NCI-H510A treated with DMSO at 0.1 percent for 48 hours (cell line): Measurements from ENCODE around the gene SCAMP4.

Source experiments
- DNase-seq: peaks from one replicate; lab custom pipeline; 2025; lab: John Stamatoyannopoulos, UW

The SCAMP4 gene

GRCh38 chr19:1938071-1938470 lies 32.9 kb downstream of the SCAMP4 start:
- no peak for DNase-seq

DNA sequence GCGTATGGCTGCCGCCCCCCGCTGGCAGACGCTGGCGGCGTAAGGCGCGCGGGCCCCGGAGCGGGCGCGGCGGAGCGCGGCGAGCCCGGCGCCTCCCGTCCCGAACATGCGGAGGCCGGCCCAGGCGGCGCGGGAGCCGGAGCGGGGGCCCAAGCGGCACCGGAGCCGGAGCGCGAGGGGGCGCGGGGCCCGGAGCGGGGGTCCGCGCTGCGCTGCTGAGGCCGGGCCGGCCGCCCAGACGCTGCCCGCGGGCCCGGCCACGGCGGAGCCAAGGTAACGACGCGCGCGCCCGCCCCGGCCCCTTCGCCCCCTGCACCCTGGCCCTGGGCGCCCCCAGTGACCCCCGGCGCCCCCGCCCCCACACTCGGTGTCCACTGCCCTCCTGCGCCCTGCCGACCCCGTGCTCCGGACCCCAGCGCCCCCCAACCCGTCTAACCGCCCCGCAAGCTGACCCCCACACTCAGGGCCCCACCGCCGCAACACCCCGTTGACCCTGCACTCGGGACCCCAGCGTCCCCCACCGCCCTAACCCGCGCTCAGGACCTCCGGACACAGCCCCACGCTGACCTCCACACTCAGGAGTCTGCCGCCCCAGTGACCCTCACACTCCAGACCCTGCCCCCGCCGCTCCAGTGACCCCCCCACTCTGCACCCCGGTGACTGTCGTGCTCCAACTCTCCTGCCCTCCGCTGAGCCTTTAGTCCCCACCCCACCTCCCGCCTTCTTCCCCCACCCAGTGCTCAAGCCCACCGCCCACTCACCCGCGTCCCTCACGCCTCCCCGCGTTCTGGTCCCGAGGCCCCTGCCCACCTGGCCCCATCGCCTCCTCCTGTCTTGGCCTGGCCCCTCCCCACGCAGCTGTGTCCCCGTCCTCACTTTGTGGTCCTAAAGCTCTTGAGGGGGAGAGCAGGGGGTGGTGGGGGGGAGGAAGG lies 36.2 kb downstream of the SCAMP4 start, which contains the start of gene CSNK1G2:
Gene CSNK1G2, plus strand, starts transcription at position 27 of the 932 bp plus-strand sequence. CDS start 28,601 bp downstream, outside the sequence.
- no peak for DNase-seq

DNA sequence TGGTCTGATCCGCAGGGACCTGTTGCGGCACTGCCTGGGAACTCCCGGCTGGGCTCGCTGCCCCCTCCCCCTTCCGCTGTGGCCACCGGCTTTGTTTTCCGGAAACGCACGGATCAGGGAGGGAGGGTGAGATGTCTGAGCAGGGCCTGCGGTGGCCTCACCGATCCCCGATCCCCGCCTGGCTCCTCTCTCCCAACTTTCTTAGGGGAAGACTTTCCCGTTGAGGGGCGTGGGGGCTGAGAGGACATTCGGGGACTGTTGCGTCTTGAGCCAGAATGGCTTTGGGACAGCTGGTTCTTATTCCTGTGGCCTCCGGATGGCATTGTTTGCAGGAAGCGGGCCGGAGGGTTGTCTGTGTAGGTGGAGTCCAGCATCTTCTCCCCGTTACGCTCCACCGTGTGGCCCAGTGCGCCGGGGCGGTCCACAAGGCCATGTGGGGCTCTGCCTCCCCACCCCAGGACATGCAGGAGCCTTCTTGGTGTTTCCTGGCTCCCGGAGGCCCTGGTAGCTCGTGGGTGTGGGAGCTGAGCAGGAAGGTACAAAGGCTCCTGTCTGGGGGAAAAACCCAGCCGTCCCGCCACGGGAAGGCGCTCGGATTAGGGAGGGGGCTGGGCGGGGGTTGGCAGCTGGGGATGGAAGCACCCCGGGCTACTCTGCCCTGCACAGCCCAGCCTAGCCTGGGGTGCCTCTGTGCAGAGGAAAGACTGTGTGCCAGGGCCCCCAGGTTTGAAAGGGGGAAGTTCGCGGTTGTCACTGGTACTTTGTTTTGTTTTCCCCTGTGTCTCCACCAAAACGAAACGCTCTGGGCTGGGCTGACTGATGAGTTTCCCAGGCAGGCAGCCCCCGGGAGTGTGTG lies 37.1 kb downstream of the SCAMP4 start:
- DNase-seq, result peak; percentile 55

DNA sequence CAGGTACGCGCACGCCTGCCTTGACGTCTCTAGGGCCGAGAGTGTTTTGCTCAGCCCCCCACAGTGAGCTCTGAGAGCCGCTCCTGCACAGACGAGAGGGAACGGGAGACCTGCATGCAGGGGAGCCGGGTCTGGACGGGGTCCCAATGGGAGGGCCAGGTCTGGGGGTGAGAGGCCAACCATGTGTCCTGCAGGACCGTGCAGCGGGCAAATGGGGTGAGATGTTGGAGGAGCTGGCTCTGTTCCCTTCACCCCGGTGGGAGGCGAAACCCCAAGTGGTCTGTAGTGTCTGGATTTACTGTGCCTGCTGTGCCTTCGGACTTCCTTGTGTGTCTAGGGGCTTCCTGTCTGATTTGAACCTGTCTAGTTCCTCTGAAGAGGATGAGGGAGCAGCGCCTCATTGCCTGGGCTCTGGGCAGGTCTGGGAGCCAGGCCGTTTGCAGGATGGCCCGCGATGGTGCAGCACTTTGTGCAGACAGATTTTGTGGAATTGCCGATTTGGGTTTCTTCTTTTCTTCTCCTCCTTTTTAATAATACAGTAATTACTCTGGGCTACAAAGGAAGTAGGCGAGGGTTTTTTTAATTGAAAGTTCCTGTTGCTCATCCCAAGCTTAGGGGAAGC lies 37.8 kb downstream of the SCAMP4 start:
- DNase-seq, result no peak

DNA sequence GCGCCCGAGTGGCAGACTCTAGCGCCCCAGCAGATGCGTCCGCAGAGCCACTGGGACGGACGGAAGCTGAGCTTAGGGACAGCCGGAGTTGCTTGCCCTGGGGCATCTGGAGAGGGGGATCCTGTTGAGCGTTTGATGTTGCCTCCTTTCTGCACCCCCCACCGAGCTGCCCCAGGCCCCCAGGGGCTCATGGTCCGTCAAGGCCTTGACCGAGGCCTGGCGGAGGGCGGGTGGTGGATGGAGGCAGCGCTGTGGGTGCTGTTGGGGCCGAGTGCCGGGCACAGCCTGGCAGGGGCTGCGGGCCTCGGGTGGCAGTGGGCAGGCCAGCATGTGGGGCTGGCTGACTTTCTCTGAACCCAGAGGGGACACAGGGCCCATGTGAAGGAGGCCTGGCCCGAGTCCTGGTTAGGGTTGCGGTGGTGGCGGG lies 38.5 kb downstream of the SCAMP4 start:
- no peak for DNase-seq

DNA sequence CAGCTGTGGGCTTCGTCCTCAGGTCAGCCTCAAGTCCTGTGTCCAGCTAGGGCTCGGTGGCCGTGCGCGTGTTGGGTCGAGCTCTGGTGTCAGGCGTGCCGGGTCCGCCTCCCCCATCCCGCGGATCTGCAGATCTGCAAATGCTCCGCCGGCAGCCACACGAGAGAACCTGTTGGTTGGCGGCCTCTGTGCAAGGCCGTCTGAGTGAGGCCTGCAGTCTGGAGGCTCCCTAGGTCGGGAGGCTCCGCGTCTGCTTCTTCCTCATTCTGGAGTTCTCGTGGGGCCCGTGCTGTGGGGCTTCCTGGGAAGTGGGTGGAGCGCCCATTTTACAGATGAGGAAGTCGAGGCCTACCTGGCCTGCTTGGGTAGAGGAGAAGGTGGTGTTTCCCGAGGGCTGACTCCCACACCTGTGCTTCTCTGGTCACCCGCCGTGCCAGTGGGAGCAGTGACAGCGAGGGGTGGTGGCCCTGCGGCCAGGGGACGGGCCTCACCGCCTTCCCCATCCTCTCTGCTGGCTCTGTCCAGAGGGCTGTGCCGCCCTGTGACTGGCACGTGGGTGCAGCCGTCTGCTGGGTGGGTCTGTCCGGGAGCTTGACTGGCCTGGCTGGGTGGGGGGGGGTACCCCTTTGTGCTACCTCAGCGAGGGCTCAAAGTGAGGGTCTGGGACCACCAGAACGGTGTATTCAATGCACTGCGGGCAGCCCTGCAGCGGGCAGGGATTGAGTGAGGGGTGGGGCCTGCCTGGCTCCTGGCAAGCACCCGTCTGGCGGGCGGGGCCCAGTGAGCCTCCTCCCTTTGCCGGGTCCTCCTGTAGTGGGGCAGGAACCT lies 39.1 kb downstream of the SCAMP4 start:
- no peak for DNase-seq

DNA sequence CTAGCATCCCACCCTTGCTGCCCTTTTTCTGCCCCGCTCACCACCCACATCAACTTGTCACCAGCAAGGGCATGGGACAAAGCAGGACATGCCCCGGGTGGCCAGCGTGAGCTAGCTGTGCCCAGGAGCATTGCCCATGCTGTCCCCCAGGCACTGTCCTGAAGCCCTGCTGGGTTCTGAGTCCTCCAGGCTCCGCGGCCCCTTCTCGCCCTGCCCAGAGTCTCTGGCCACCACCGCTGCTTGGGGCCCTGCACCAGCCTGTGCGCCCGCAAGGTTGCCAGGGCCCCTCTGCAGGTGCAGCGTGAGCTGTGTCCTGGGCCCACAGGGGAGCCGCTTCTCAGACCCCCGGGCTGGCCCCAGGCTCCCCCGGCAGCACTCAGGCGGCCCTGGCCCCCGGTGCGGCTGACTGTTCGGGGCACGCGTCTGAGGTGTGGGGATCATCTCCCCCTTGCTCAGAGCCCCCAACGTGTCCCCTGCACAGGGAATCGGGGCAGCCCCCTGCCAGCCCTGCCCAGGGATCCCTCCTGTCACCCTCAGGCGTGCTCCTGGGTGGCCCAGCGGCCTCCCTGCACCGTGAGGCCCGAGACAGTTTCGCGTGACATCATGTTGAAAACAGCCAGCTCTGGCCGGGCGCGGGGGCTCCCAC lies 39.8 kb downstream of the SCAMP4 start:
- DNase-seq, result no peak

DNA sequence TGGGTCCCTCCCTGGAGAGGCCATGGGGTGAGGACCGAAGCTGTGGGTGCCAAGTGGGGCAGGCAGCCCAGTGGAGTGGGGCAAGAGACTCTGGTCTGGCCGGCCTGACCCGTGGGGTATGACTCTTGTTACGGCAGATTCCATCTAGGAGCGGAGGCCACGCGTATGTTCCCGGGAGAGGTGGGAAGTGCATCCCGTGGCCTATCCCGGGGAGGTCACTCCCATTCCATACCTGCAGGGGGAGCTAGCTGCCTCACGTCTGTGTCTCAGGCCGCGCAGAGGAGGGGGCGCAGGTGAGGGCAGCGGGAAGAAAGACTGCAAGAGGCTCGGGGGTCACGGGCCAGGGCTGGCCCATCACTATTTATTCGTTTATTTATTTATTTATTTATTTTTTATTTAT lies 40.7 kb downstream of the SCAMP4 start:
- no peak for DNase-seq

GRCh38 chr19:1947651-1948209 lies 42.5 kb downstream of the SCAMP4 start:
- DNase-seq, result no peak

DNA sequence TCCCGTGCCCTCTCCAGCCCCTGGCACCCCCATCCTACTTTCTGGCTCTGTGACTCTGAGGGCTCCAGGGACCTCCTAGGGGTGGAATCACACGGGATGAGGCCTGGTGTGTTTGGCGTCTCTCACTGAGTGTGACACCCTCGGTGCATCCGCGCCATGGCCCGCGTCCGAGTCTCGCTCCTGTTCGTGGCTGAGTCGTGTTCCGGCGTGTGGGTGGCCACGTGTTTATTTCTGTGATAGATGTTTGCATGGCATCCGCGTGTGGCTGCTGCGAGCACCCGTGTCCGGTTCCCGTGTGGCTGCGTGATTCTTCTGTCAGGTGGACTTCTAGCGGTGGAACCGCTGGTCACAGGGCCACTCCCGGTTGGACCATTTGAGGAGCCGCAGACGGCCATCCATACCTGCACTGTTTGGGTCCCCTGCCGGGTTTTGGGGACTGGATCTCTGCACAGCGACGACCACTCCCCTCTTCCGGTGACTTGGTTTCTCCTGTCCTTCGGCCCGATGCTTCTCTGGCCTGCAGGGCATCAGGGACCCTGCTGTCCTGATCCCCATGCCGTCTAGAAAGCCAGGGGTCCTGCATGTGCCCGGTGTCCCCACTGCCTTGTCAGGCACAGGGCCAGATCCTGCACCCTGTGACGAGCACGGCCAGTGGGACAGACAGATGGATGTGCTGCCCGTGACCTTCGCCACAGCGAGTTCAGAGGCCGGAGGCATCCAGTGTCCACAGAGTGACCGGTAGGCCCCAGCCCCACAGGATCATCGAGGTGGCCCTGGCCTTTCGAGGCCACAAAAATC lies 44.3 kb downstream of the SCAMP4 start:
- DNase-seq, result no peak

GRCh38 chr19:1950640-1951039 lies 45.4 kb downstream of the SCAMP4 start:
- DNase-seq, result no peak

GRCh38 chr19:1952635-1953034 lies 47.4 kb downstream of the SCAMP4 start:
- DNase-seq, result no peak

DNA sequence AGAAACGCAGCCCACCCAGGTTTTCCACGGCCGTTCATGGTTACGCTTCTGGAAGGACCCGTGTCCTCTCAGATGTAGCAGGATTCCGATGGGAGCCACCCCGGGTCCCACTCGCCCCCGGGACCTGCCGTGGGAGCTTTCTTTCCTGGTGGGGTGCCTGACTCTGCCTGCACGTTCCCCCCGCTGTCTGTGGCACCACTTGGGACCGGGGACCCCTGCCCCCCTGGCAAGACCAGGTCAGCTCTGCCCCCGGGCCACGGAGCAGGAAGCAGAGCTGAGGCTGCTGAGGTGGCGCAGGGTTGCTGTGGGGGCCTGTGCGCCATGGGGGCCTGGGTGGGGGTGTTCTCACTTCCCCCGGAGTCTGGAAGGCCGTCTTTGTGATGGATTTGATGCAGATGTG lies 47.8 kb downstream of the SCAMP4 start:
- no peak for DNase-seq

GRCh38 chr19:1953441-1954094 lies 48.4 kb downstream of the SCAMP4 start:
- no peak for DNase-seq

DNA sequence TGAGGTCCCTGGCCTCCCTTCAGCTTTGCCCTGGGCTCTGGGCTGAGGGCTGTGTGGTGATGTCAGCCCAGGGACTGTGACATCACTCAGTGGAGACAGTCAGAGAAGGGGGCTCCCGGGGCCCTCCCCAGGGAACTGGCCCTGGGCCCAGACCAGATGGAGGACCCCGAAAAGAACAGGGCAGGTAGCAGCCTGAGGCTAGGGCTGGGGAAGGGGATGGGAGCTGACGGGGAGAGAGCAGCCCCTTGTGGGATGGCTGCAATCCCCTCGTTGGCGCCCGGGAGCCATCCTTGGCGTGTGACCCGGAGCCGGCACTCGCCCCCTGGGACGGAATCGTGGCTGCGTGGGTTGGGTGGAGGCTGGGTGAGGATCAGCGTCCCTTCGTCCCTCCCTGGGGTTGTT lies 49.3 kb downstream of the SCAMP4 start:
- DNase-seq, result no peak

DNA sequence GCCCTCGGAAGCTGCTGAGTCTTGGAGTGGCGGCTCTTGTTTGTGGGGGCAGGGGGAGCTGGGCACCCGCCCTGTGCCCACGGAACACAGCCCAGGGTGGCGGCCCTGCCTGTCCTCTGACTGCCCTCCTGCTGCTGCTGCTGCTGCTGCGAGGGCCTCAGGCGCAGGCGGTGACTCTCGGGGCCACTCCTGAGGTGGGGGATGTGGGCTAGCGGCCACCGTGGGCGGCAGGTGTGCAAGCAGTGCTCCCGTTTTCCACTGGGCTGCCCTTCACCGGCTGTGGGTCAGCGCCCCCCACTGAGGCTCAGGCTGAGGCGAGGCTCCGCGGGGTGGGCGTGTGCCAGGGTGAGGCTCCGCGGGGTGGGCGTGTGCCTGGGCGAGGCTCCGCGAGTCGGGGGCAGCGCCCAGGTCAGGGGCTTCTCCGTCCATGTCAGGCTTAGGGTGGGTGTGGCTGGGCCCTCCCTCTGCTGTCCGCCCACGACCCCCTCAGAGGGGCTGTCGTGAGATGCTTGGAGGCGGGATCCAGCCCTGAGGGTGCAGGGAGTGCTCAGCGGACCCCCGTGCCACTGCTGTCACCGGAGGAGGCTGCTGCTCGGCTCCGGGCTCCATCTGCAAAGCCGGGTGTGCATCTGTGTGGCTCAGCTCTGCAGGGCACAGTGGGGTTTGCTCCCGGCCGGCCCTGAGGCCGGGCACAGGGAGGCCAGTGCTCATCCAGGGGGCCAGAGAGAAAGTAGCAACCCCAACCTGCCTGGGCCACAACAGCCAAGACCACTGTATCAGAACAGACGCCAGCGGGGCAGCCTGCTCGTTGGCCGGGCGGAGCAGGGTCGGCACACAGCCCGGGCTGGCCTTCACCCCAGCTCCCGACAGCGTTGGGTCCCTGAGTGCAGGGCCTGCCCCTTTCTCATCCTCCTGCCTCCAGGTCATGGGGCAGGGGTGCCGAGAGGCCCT lies 50.2 kb downstream of the SCAMP4 start:
- no peak for DNase-seq

GRCh38 chr19:1956122-1956494 lies 50.9 kb downstream of the SCAMP4 start:
- no peak for DNase-seq

GRCh38 chr19:1956868-1957492 lies 51.8 kb downstream of the SCAMP4 start:
- no peak for DNase-seq
